Nucleus accumbens (tissue), 56 donors: ENCODE results near the gene TXN.

Experiments
- DNase-seq, 56 donors: peaks; one replicate each; lab custom pipeline; 2025; lab: John Stamatoyannopoulos, UW

TXN gene

DNA sequence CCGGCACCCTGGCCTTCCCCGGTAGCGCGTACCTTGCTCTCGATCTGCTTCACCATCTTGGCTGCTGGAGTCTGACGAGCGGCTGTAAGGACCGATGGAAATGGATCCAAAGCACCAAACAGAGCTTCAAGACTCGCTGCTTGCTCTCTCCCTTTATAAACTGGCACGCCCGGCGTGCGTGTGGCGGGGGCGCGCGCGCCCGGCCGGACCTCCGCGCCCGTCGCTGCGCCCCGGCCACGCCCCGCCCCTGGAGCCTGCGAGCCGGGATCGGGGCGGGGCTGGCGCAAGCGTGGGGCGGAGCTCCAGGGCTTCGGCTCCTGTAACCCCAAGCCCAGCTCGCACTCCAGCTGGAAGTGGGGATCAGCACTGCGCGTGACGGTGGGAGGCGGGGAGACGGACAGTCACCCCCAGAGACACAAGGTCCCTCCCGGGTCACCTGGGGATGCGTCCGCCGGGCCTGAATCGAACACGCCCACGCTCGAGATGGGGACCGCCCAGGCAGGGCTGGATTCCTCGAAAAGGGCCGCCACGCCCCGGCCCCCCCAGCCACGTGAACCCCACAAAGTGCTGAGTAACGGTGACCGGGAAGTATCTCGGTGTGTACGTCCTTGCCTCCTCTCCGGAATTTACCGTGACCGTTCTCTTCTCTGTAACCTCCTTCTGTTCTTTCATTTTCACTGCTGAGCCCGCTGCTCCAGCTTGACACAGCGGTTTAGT, at the start of gene TXN:
Gene TXN (minus strand): TSS at position 128 of the 717 bp plus-strand sequence. CDS start 72 bp downstream, at position 56.
- DNase-seq, result peak in 55 of 56 donors; percentile 30 to 93 (median 79)

DNA sequence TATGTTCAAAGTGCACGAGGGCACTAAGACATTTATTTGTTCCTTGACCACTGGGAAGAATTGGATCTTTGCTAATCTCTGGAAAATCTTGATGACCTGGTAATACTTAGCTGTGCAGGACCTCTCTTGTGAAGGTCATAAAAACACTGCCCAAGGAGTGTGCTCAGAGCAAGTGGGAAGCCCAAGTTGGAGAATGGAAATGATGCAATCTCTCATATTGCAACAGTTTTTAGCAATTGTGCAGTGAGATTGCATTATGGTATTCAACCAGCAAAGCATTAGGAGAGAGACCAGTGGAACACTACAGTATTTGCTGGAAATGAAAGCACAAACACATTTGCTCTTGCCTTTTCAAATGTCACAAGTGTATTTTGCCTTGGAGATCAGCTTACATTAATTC, 46.8 kb upstream of the TXN start:
- no peak for DNase-seq

DNA sequence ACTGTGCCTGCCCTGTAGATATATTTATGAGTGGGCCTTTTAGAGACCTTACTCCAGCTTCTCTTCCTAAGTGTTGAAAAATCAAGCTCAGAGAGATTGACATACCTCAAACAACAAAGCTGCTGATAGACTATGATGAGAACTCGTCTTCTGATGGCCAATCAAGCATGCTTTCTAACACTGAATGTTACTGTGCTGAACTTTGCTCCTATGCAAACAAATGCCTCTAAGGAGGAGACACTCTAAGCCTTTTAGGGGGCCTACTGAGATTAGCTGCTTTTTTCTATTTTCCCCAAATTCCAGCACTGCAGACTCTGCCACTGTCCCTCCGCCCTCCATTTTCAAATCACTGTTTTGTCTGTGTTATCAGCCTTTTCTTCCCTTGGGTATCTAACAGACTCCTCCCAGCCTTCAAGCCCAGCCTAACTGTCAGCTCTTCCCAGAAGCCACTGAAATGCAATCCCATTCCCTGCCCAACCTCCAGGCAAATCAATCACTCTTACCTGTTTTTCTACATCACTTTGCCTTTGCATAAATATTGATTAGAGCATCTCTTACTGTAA, 41.8 kb upstream of the TXN start:
- no peak for DNase-seq

DNA sequence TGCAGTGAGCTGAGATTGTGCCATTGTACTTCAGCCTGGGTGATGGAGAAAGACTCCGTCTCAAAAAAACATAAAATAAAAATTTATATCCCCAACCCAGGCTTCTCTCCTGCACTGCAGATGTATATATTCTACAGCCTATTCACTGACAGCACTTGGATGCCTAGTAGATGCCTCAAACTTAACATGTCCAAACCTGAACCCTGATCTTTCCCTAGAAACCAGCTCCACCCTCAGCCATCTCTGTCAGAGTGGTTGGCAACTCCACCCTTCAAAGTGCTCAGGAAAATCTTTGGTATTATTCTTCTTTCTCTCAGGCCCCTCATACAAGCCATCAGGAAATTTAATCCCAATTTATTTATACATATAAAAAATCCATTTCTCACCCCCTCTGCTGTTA, 36.9 kb upstream of the TXN start:
- no peak for DNase-seq

DNA sequence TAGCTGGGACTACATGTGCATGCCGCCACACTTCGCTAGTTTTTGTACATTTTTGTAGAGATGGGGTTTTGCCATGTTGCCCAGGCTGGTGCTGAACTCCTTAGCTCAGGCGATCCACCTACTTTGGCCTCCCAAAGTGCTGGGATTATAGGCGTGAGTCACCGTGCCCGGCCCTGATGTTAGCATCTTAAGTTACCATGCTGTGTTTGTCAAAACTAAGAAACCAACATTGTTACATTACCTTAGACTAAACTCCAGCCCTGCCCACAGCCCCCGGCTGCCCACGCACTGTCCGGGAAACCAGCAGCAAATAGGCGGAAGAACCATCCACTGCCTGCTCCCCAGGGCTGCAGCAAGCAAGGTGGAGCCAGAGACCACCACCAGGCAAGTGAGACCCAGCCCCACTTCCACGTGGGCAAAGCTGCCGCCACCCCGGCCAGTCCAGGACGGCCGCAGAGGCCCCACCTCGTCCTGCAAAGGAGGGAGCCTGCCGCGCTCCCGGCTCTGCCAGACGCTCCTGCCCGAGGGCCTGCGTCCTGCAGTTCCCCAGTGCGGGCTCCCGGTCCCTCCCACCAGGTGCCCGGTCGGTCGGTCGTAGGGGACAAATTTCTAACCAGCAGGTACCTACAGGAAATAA, 35.7 kb upstream of the TXN start:
- no peak for DNase-seq

DNA sequence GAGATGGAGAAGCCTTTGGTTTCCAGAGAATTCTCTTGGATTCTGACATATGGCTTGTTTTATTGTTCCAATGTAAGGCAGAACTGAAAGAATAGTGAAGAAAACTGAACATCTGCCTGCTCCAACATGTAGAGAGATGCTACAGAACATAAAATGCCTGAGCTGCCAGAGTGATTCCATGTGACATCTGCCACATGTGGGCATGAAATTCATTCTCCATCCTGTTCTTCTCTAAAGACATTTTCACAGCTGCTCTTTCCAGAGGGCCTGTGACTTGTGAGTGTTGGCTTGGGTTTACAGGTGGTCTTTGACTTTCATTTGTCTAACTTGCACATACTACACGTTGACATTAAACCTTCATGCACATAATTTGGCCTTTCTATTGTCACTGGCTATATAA, 33.7 kb upstream of the TXN start:
- DNase-seq, result no peak

DNA sequence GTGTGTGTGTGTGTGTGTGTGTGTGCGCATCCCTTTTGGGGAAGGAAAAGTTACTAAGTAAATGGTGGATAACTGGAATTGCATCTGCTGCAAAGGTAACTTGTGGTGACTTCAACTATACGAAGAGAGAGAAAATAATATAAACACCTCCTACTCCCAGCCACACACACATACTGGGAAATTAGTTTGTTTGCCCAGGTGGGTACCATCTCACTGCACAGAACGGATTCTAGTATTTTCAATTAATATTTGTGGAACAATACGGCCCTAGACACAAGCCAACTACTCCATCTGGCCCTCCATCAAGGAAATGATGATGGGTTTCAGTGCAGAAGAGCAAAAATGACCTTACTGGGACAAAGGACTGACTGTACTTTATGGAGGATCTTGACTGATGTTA, 32.2 kb upstream of the TXN start:
- DNase-seq, result no peak

DNA sequence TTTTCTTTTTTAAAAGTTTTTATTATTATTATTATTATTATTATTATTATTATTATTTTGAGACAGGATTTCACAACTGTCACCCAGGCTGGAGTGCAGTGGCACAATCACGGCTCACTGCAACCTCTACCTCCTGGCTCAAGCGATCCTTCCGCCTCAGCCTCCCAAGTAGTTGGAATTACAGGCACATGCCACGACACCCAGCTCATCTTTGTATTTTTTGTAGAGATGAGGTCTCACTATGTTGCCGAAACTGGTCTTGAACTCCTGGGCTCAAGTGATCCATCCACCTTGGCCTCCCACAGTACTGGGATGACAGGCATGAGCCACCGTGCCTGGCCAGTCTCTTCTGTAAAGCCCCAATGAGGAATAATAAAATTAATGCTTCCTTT, 31.0 kb upstream of the TXN start:
- no peak for DNase-seq

DNA sequence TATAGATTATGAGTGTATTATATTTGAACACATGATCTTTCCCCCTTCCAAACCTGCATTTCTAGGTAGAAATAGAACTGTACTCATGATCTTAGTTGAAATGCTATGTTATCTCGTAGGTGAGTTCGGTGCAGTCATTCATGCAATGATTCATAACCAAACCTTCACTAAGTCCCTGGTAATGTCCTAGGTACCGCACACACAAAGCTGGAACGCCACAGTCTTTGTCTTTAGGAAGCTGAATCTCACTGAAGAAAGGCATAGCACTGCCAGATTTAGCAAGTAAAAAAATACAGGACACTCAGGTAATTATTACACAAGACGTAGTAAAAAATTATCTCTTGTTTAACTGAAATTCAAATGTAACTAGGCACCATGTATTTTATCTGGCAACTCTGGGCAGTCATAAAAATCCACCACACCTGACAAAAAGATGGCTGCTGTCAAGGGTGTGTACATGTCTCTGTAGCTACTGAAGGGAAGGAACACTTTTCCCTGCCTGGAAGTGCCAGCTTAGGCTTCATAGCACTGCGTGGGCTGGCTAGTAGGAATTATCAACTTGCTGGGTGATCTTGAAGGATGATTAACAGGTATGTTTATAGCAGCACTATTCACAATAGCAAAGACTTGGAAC, 28.0 kb upstream of the TXN start:
- no peak for DNase-seq

DNA sequence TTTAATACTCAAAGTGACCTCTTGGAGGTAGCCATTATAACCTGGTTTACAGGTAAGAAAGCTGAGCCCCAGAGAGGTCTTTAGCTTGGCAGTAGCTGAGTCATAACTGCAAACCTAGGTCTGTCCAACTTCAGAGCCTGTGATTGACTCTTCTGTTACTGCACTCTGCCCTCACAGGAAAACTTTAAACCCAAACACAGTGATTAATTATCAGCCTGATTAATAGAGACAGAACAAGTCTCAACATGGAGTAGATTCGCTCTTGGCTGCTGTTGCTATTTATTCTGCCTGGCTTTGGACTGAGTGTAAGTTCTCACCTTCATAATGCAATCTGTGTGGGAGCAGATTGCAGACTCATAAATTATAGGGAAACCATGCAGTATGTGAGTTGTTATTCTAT, 27.4 kb upstream of the TXN start:
- DNase-seq, result no peak

DNA sequence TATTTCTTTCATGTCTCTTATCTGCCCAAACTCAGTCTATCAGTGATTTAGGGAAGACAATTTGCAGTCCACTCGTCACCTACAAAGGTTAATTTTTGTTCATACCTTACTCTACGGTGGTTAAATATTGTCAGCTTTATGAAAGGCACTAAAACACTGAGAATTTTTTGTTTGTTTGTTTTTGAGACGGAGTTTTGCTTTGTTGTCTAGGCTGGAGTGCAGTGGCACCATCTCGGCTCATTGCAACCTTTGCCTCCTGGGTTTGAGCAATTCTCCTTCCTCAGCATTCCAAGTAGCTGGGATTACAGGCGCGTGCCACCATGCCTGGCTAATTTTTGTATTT, 26.4 kb upstream of the TXN start:
- DNase-seq, result no peak

DNA sequence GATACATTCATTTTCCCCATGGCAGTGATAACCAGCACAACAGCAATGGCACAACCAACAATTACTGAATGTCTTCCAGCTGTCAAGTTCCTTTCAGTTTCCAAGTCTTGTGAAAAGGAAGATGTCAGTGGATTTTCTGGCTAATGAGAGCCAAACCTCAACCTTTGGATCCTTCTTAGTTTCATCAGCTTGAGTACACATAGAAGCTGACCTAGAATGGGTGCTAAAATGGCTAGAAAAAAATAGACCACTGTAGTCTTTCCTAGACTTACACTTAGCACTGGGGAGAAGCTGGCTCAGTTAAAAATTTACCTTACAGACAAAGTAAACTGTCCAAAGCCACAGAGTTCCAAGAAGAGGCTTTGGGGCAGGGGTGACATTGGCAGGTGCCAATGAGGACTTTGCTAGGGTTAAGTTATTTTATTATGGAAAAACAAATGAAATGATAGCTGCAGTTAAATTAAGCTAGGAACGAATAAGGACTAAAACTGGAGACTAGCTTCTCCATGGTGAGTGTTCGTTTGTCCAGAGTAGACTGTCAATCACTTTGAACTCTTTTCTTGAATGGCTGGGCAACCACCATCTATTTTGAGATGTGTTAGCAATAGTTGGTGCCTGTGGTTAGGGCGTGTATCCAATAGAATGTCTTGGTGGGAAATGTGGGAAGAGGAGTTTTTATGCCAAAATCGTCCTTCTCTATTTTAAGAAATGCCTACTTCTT, 25.9 kb upstream of the TXN start:
- peak in 1 of 56 donors; percentile 1 for DNase-seq

DNA sequence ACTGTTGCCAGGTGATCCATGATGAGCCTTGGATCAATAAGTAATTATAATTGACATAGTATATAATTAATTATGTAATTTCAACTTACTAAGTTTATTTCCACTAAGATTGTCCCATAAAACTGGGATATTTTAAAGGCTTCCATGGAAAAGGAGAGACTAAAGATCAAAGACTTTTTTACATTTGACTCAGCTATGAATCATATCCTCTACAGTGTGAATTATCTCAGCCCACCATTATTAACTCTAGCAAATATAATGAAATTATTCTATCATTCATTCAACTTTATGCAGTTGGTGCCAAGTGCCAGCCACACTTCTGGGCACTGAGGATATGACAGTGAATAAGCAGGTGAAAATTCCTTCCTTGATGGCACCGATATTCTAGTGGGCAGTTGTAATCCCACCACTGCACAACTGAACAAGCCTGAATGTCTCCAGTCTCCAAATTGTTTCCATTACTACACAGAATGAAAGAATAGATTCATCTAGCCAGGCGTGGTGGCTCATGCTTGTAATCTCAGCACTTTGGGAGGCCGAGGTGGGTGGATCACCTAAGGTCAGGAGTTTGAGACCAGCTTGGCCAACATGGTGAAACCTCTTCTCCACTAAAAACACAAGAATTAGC, 21.9 kb upstream of the TXN start:
- no peak for DNase-seq

DNA sequence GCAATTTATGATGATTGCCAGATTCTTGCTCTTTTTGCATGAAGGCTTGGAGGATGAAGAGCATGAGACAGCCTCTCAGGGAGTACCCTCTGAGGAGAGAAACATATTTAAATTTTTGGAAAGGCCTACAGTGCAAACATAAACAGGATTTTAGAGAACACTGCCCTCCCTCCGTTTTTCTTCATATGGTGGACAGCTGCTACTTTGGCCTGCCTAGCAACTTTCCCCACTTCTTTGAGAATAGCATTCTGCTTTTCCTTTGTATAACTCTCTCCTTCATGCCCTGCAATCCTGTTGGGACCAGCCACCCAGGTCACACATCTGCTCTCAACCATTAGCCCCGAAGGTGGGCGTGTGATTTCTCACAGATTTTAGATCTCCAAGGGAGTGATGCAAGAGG, 20.5 kb upstream of the TXN start:
- DNase-seq, result no peak

DNA sequence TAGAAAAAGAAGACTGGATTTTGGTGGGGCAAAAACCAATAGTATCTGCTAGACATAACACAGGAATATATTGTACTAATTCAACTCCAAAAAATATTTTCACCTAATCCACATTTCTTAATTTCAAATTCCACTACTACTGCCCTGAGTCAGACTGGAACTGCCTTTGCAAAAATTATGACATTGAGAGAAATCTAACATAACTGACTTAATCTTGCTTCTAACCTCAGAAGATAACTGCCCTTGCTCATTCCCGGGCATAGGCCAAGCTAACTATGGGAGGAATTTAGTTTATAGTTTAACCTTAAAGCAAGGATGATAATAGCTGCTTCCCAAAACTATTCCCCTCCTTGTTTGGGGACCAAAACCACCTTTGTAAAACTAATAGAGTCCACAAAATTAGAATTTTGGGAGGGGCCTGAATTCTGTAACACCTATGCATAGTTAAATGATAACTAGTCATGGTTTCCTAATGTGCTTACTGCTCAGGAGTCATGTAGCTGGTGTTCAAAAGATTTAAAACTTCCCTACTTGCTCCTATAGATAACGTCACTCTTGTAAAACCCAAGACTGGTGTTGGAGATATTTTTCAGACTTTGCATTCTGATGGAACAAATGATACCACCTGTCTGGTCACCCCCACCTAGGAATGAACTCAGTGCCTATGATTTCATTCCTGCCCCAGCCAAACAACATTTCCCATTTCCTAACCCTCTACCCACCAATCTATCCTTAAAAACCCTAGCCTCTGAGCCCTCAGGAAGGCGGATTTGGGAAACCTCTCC, 14.1 kb upstream of the TXN start:
- no peak for DNase-seq

DNA sequence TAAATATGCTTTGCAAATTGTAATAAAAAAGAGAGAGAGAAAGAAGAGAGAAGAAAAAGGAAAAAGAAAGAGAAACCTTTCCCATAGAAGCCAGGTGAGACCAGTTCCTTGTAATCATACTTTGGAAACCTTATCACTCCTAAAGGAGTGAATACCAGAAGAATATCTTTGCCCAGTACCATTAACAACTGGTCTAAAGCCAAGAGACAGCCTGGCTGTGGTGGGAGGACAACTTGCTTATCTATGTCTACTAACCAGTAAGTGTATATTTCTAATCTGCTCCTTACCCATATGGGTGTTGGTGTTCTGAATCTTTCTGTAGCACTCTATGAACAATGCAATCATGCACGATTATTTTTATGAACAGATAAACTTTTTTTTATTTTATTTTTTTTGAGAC, 10.5 kb upstream of the TXN start:
- DNase-seq, result no peak

DNA sequence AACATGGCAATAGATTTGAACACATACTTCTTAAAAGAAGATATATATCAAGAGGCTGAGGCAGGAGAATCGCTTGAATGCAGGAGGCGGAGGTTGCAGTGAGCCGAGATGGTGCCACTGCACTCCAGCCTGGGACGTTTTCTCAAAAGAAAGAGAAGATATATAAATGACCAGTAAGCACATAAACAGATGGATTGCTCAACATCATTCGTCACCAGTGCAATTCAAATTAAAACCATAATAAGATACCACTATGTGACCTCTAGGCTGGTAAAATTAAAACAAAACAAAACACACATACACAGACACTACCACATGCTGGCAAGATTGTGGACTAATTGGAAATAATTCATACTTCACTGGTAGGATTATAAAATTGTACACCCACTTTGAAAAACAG, 5.3 kb upstream of the TXN start:
- DNase-seq, result no peak

DNA sequence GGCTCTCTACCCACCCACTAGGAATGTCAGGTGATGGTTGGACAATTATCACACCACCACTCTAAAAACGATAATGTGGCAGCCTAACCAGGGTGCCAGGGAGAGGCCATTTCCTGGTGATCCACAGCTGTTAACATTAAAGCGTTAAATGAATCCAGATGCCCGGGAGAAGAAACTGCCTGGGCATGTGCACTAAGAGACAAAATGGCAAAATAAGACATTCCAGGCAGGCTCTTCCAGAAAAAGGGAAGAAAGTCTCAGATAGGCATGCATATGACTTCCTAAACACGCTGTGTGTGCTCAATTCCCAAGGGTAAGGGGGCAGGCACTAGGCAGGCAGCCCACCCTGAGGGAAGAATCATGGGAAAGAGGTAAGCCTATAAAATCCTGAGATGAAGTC, 4.6 kb upstream of the TXN start:
- no peak for DNase-seq

DNA sequence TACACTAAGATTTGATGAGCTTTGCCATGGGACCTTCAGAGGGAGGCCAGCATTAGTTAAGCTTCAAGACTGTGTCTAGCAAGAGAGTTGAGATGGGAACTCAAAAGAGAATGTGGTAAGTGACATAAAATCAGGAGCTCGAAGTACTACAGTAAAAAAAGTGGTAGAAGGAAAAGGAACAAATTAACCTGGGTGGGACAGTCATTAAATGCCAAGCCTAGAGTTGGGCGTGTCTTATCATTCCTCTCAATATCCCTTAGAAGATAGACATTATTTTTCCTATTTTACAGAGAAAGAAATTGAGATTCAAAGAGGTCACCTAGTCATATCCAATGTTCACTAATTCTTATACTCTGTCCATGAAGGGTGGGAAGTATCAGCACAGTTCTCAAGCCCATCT, 3.3 kb upstream of the TXN start:
- no peak for DNase-seq

DNA sequence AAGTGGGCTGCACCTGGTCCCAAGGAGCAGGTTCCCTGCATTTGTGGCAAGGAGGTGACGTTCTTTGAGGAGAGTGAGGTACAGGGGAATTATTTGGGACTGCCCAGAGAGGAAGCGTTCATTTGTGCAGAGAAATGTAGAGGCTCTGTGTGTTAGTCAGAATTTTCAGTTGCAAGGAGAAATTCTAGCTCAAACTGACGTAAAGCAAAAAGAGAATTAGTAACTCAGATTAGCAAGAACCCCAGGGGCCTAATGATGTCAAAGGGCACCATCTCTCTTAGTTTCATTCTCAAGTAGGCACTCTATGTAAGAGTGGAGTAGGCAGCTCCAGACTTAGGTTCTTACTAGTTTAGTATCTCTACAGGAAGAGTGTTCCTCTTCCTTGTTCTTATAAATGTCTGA, 2.4 kb upstream of the TXN start:
- DNase-seq, result no peak
